GM19467 (cell line): ENCODE measurements around the gene TAOK3.
"Not testable (repeated sequence)": the region's sequence is repeated elsewhere in the genome, so short reads cannot be mapped to it uniquely, and the experiment has no call there.

Experiments used
- ATAC-seq: cut with Tn5 transposase; IDR thresholded peaks from one replicate; pipeline ENCODE4 v1.9.1; 2021; ENCODE audit warnings: mild to moderate bottlenecking, moderate library complexity; ENCODE audit not compliant: unreplicated experiment

TAOK3 gene

DNA sequence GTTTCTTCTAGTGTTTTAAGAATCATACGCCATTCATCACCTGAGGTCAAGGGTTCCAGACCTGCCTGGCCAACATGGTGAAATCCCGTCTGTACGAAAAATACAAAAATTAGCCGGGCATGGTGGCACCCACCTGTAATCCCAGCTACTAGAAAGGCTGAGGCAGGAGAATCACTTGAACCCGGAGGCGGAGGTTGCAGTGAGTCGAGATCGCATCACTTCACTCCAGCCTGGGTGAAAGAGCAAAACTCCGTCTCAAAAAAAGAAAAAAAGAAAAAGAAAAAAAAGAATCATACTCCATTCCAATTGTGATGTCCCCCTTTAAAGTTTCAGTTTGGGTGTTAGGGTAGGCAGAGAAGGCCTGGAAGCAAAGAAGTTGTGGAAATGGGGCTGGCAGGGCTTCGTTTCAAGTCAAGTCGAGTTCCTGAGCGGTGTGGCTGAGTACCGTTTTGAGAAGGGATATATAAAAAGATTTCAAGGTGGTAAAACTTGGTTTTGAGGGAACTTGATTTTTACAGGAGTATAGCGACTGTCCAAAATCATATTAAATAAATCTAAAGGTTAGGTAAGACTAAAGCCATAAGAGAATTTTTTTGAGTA is 1.5 kb upstream of the TAOK3 start:
- no peak for ATAC-seq

DNA sequence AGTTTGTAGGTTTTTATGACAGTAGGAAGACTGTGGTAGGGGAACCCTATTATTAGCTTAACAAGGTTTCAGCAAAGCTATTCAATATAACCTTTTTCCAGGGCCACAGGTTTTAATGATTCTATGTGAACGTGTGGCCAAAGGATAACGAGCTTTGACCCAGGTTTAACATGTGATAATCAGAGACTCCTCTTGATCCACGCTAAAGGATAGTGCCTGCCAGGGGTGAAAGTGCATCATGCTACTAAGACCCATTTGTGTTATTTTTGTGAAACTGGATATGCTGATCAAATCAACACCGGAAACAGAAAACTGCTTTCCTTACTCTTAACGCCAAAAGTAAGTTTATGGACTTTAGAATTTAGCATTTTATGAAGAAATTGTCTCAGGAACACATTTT is 909 bp upstream of the TAOK3 start:
- ATAC-seq = no peak

DNA sequence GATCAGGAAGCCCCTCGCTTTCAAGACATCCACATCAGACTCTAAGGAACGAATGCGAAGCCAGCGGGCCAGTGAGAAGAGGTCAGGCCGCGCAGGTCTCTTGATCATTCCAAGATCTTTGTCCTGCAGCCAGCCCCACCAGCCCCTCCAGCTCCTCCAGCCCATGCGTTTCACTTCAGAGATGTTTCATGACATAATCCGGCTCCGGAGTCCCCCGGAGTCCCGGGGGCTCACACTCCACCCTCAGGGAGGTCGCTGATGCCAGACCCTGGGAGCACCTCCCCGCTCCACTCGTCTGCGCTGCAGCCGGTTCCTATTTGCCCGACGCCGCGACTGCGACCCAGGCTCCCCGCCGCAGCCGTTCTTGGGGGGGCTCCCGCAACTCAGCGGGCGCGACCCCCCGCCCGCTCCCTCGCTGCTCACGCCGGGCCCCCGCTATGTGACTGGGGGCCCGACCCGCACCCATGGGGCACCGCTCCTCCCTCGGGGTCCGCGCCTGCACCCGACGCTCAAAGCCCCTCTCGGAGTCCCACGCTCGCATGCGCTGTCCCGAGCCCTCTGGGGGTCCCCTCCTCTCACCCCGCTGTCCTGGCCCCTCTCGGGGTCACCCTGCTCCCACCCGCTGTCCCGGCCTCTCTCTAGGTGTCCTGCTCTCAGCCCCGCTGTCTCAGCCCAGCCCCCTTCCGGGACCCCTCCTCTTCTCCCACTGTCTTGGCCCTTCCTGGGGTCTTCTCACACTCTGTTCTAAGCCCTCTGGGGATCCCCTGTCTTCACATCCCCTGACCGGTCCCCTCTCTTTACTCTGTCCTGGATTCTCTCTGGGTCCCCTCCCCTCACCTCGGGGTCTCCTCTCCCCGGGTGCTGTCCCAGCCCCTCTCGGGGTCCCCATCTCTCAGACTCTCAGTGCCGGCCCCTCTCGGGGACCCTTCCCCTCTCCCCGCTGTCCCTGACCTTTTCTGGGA is 1.1 kb downstream of the TAOK3 start:
- no peak for ATAC-seq

DNA sequence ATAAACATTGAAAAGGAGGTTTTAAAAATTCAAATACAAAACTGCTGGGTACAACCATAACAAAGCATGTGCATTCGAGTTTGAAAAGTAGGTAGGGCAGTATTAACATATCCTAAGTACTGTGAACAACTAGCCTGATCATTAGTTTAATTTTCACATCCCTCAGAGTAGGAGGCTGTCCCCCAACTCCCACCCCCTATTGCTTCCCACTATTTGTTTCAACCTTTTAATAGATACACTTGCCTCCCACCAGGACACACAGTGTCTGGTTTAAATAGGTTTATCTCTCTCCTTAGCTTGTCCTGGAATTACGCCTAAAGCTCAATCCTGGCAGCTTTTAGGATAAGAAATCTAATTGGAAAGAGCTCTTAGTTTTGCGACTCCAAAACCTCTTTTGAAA is 2.1 kb downstream of the TAOK3 start:
- ATAC-seq = no peak

DNA sequence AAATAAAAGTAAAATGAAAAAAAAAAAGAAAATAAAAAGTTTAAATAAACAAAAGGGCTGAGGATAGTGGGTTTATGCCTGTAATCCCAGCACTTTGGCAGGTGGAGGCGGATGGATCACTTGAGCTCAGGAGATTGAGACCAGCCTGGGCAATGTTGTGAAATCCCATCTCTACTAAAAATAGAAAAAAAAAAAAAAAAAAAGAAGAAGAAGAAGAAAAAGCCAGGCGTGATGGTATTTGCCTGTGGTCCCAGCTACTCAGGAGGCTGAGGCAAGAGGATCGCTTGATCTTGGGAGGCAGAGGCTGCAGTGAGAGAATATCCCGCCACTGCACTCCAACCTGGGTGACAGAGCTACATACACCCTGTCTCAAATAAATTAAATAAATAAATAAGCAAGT is 3.9 kb downstream of the TAOK3 start:
- ATAC-seq = no peak

DNA sequence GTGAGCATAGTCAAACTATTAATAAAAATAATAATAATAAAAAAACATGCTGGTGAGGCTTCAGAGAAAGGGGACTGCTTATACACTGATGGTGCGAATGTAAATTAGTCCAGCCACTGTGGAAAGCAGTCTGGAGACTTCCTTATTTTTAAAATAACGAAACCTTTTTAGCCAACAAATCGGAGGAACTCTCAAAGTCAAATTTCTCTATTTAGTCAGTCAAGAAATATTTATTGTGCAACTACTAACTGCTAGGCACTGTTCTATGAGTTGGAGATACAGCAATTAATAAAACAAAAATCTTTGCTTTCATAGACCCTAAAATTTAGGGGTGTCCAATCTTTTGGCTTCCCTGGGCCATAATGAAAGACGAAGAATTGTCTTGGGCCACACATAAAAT is 10.8 kb downstream of the TAOK3 start:
- ATAC-seq = no peak

DNA sequence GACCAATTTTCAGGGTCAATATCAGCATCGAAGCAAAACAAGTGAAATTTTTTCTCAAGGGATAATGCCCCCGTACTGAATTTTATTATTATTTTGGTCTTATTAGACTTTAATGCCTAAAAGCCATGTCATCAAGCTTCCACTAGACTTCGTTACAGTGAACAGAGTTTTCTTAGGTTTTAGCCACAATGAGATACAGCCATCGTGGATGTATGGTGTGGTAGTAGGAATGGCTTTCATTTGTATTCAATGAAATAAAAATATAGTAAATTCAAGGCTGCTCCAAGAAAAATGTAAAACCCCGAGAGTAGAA is 11.7 kb downstream of the TAOK3 start:
- no peak for ATAC-seq

DNA sequence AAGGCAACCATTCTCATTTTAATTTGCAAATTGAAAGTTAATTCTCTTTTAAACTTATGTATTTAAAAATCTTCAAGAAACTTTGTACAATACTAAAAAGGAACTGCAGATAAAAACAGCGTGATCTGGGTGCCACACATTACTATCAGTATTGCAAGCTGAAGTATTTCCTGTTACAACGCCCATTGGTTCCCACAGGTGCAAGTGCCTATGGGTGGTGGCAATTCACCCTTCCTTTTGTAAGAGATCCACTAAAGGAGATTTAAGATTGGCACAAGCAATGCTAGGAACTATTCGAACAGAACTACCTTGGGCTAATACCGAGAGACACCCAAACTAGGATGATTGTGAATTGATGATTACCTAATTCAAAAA is 13.2 kb downstream of the TAOK3 start:
- no peak for ATAC-seq

DNA sequence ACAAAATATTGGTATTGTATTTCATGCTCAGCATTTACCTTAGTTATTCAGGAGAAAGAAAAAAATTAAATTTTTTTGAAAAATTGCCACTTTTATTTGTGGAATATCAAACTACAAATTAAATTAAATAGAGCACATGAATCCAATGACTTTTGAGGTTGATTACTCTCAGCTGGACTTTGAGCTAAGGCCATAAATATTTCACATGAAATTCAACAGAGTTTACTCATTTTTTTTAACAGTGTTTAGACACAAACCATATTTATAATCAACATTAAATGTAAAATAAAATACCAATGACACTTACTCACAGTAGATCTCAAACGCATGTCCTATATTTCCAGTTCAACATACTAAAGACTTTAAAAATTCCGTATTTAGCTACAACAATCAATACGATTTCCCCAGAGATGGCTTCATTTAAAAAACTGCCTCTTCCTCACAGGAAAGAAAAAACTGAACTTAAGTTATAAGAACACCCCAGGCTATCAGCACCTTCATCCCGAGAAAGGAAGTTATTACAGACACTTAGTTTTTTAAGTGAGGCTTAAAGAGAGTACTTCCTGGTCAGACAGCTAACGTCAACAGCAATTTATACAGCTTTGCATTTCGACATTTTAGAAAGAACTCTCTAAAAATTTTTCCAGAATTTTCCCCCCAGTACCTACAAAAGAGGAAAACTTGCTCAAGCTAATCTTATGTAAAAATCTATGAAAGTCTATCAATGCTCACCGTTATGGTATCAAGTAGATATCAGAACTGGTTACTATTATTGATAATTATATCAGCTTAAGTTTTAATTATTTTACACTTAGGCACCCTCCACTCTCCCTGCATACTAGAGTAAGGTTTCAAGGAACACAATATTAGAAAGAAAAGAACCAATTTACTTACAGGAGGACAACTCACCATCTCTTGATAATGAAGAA is 13.8 kb downstream of the TAOK3 start:
- no peak for ATAC-seq

DNA sequence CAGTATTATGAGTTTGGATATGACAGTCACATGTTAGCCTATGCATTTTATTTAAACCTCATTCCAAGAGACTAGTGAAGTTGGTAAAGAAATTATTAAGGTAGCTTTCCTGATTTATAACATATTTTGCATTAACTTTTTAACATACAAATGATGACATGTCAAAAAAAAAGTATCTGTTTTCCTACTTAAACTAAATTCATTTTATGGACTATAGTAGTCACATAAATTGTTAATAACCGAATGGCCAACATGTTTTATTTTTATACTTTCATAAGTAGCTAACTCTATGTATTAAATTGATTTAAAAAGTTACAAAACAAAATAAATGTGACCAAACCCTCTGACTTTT is 14.7 kb downstream of the TAOK3 start:
- ATAC-seq = no peak

DNA sequence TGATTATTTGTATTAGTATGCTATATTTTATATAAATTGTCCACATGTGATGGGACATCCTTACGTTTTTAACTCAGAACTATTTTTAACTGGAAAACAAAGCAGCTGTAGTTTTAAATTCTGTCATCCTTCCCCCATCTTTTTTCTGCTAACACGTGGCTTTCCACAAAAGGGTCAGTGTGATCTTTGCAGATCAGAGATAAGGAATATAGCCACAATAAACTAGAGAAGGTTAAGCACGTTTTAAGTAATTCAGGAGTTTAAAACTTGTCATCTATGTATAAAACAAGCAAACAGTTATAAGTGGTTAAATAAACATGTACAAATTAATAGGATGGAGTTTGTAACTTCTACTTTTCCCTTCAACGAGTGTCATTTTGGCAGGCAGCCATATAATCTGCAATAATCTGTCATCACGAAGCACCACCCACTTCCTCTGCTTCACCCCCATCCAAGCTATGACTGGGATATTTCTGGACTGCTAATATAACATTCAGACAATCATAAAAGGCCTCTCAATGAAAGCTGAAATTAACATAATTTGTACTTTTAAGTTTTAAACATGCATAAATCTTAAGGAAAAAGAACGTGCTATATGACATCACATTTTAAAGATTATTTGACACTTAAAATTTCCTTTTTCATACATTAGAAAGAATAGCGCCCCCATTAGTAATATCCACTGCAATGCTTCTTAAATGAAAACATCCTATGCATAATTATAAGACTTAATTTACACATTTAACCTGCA is 15.3 kb downstream of the TAOK3 start:
- peak; percentile 56 for ATAC-seq

DNA sequence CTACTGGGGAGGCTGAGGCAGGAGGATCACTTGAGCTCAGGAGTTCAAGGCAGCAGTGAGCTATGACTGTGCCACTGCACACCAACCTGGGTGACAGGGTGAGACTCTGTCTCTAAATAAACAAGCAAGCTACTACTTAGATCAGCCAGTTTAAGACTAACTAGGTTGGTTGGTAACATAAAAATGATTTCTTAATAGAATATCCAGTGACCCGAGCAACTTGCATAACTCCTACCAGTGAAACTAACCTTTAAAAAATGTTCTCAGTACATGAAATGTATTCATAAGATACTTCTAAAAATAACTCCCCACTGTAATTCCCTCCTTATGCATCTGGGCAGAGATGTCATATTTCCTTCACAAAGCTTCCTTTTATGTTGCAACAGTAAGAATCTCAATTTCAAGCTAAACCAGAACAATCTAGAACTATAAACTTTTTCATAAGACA is 15.9 kb downstream of the TAOK3 start:
- ATAC-seq = no peak

DNA sequence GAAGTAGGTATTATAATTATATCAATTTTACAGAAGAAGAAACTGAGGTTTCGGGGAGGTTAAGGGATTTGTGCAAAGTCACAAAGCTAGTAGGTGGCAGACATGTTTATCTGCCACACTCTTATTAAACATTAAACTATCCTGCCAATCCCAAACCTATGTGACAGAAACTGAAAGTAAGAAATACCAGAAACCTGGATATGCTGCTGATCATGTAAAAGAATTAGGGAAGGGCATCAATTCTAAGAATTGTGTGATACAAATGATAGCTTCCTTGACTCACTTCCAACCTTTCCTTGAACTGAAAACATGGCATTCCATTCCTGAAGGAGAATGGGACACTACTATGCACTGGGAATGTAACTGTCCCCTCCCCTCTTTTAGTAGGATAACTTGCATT is 16.9 kb downstream of the TAOK3 start:
- ATAC-seq = no peak

DNA sequence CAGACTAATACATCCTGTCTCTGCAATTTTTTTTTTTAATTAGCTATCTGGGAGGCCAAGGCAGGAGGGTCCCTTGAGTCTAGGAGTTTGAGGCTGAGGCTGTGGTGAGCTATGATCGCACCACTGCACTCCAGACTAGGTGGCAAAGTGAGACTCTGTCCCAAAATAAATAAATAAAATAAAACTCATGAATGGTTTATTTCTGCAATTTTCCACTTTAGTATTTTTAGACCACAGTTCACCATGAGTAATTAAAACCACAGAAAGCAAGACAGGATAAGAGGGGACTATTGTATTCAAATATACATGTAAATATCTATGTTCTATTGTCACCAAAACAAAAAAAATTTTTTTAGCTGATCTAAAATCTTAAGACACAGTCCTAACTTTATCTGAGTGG is 17.8 kb downstream of the TAOK3 start:
- no peak for ATAC-seq

DNA sequence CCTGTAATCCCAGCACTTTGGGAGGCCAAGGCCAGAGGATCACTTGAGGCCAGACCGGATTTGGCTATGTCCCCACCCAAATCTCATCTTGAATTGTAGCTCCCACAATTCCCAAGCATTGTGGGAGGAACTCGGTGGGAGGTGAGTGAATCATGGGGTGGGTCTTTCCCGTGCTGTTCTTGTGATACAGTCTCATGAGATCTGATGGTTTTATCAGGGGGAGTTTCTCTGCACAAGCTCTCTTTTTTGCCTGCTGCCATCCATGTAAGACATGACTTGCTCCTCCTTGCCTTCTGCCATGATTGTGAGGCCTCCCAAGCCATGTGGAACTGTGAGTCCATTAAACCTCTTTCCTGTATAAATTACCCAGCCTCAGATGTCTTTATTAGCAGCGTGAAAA is 18.2 kb downstream of the TAOK3 start:
- not testable (repeated sequence) for ATAC-seq

DNA sequence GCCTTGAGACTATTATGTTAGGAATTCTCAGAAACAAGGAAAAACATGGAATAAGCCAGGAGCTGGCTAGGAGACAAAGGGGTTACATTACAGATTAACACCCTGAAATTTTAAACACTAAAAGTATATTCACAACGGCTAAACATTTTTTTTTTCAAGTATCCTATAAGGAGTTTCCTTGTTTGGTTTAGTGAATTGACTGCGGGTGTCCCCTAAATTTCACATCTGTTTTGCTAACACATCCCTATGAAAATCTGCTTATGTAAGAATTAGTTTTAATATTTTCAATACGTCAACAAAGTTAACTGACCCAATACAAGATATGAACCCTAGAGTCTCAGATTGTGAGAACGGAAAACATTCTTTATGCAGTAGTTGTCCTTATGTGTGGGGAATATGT is 19.0 kb downstream of the TAOK3 start:
- no peak for ATAC-seq

DNA sequence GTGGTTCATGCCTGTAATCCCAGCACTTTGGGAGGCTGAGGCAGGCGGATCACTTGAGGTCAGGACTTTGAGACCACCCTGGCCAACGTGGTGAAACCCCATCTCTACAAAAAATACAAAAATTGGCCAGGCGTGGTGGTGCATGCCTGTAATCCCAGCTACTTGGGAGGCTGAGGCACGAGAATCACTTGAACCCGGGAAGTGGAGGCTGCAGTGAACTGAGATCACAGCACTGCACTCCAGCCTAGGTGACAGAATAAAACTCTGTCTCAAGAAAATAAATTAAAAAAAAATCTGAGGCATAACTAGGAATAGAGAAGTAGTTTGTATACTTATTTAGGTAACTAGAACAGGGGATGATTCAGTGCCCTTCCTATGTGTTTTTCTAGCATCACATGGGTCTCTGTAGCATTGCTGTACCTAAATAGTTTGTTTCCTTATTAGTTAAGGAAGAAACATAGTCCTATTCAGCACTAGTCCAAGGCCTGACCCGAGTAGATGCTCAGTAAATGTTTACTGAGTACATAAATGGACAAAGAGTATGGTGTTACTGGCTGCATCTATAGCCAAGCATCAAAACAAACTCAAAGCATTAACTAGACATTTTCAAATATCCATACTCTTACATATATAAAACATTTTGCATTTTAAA is 21.7 kb downstream of the TAOK3 start:
- ATAC-seq = no peak

DNA sequence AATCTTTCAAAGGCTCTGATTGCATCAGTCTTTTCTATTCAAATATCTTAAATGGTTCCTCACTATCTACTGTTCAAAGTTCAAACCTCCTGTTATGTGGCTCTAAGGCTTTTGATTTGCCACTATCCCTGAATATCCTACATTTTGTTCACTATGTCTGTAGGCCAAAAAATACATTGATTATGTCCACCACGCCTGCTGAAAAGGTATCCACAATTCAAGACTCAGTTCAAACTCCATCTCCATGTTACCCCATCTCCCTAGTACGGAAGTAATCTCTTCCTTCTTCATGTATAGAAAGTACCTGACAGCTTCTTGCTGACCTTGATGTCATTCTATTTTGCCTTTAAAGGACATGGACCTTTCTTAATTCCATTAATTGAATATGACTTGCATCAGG is 24.8 kb downstream of the TAOK3 start:
- ATAC-seq = no peak

DNA sequence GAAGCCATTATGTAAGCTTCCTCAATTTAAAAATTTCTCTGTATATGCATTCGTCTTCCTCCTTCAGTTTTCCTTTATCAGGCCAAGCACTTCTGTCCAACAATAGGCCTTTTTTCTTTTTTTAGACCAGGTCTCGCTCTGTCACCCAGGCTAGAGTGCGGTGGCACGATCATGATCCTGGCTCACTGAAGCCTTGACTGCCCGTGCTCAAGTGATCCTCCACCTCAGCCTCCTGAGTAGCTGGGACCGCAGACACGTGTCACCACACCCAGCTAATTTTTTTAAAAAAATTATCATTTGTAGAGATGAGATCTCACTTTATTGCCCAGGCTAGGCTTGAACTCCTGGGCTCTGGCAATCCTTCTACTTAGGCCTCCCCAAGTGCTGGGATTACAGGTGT is 25.8 kb downstream of the TAOK3 start:
- ATAC-seq = peak; percentile 73

DNA sequence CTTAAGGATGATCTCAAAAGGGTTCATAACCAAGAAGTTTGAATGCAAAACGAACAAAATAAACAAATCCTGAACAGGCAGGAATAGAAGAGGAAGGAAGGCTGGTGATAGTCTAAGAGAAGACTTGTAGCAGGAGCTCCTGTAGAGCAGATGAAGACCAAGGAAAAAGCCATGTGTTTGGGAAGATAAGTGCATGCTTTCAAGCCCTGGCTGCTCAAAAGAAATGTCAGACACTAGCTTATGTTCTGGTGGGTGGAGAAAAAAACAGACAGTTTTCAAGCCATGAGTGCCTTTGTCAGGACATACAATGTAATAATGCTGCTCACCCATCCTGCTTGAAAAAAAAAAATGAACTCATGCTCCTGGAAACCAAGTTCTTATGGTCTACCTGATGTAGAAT is 27.4 kb downstream of the TAOK3 start:
- no peak for ATAC-seq
